K562 (cell line): ENCODE data around the gene GUCA2B. TPM values are rescaled to one million over a fixed set of nuclear protein-coding genes. Genes with fewer than 3 reads are reported as not detected.

Source experiments
- ATAC-seq: fragments of 200-7000 bp; cut with Tn5 transposase; 3 replicates; pipeline ENCODE4 v1.9.1; 2020; ENCODE audit warnings: moderate library complexity
- BruUV-seq: library from RNA; stranded (reverse); fragments of 400-500 nt; replicated peaks from 2 replicates; lab custom pipeline; 2021; lab: Mats Ljungman, UMichigan
- CTCF ChIA-PET: fragments of 300-600 bp; formaldehyde crosslinking; extraction: SDS; loops from one replicate; lab custom pipeline; 2021; ENCODE audit warnings: low intra/inter-chr PET ratio; lab: Yijun Ruan, JAX
- POLR2A ChIA-PET: fragments of 300-600, 350-650 bp; sonication (Branson Sonifier 250); formaldehyde crosslinking; extraction: SDS; loops from one replicate; lab custom pipeline; 2021; ENCODE audit warnings: antibody characterized with exemption, inconsistent platforms; lab: Yijun Ruan, JAX
- DNase-seq, 4 experiments: peaks; one replicate each; pipeline versions ENCODE4 v3.0.0 to v3.0.0-alpha.2; 2011 to 2018; ENCODE audit warnings: low spot score in 3 of 4, mixed read lengths in 3 of 4; ENCODE audit errors: extremely low read depth in 1 of 4
- FAIRE-seq: peaks from 2 replicates; lab custom pipeline; 2011; peaks lifted over from hg19 to GRCh38; lab: Jason Lieb, UNC
- H2AFZ ChIP-seq: 2 replicates; pipeline ENCODE4 v1.6.0; 2011; ENCODE audit warnings: low read depth, low read length, control low read depth, inconsistent platforms
- H3K27ac ChIP-seq: fragments of 200-600 bp; 3 replicates; pipeline ENCODE4 v1.8.0; 2011; ENCODE audit warnings: low read depth, mild to moderate bottlenecking, control low read depth, inconsistent platforms, low read length, moderate library complexity, mixed read lengths; ENCODE audit errors: extremely low read depth
- H3K27me3 ChIP-seq, 2 experiments: fragments of 300-600 bp in 1 of 2; 2 replicates in 1 of 2; 3 replicates in 1 of 2; pipeline versions ENCODE4 v1.6.0 to v1.8.0; 2011; ENCODE audit warnings: inconsistent platforms in 2 of 2, low read length in 2 of 2, mild to moderate bottlenecking in 1 of 2, mixed read lengths in 1 of 2, moderate library complexity in 1 of 2; ENCODE audit not compliant: control insufficient read depth in 2 of 2, insufficient read depth in 2 of 2
- H3K36me3 ChIP-seq: fragments of 300-600 bp; 3 replicates; pipeline ENCODE4 v1.8.0; 2011; ENCODE audit warnings: mild to moderate bottlenecking, low read length, inconsistent platforms; ENCODE audit not compliant: control insufficient read depth, insufficient read depth
- H3K4me1 ChIP-seq, 2 experiments: fragments of 200-600 bp in 1 of 2; replicated peaks in 1 of 2; 2 replicates in 1 of 2; 3 replicates in 1 of 2; pipeline versions ENCODE4 v1.5.1 to v1.8.0; 2011; ENCODE audit warnings: inconsistent platforms in 2 of 2, low read length in 2 of 2, mild to moderate bottlenecking in 1 of 2, mixed read lengths in 1 of 2, moderate library complexity in 1 of 2; ENCODE audit not compliant: control insufficient read depth in 2 of 2, insufficient read depth in 2 of 2
- H3K4me2 ChIP-seq: 2 replicates; pipeline ENCODE4 v1.6.1; 2011; ENCODE audit warnings: low read length, control low read depth, inconsistent platforms, mixed read lengths; ENCODE audit not compliant: insufficient read depth
- H3K4me3 ChIP-seq: fragments of 200-600 bp; sonication (generic), shearing (Covaris generic); 2 replicates; pipeline ENCODE4 v1.5.1; 2016; ENCODE audit warnings: control low read depth, inconsistent platforms
- H3K79me2 ChIP-seq: fragments of 200-600 bp; 3 replicates; pipeline ENCODE4 v1.8.0; 2011; ENCODE audit warnings: low read length, inconsistent platforms; ENCODE audit not compliant: control insufficient read depth, insufficient read depth
- H3K9ac ChIP-seq, 2 experiments: 2 replicates each; pipeline versions ENCODE4 v1.6.0 to v1.6.1; 2011; ENCODE audit warnings: low read depth in 2 of 2, low read length in 2 of 2, control low read depth in 1 of 2, inconsistent platforms in 1 of 2, mild to moderate bottlenecking in 1 of 2, mixed read lengths in 1 of 2; ENCODE audit not compliant: insufficient read depth in 1 of 2
- H3K9me1 ChIP-seq: one replicate; pipeline ENCODE4 v1.6.0; 2011; ENCODE audit warnings: inconsistent platforms, mild to moderate bottlenecking, low read length, moderate library complexity; ENCODE audit not compliant: control insufficient read depth, insufficient read depth
- H3K9me3 ChIP-seq: replicated peaks from 2 replicates; pipeline ENCODE4 v1.5.1; 2011; ENCODE audit warnings: low read depth, low read length, inconsistent platforms; ENCODE audit not compliant: control insufficient read depth, insufficient read depth
- H4K20me1 ChIP-seq: replicated peaks from 2 replicates; pipeline ENCODE4 v1.6.1; 2011; ENCODE audit warnings: low read length, inconsistent platforms, mixed read lengths; ENCODE audit not compliant: control insufficient read depth, insufficient read depth
- ATF2 ChIP-seq: sonication (generic); formaldehyde crosslinking; IDR thresholded peaks from 2 replicates; pipeline ENCODE4 v1.8.1; 2022; ENCODE audit warnings: missing genetic modification reagents
- JUNB ChIP-seq: fragments of 450-650 bp; formaldehyde crosslinking; conservative IDR thresholded peaks from 2 replicates; pipeline ENCODE4 v1.4.0; 2020; ENCODE audit warnings: mild to moderate bottlenecking
- KHSRP ChIP-seq: fragments of 450-650 bp; IDR thresholded peaks from 2 replicates; pipeline ENCODE4 v1.6.1; 2017
- NFYB ChIP-seq: IDR thresholded peaks from 2 replicates; pipeline ENCODE4 v1.6.1; 2011; ENCODE audit warnings: mild to moderate bottlenecking, moderate library complexity; ENCODE audit not compliant: insufficient read length; ENCODE audit errors: extremely low read depth
- PCBP2 ChIP-seq: fragments of 200-400 bp; formaldehyde crosslinking; IDR thresholded peaks from 2 replicates; pipeline ENCODE4 v1.6.1; 2018; ENCODE audit warnings: low read length, low read depth, mild to moderate bottlenecking, moderate library complexity; ENCODE audit not compliant: poor library complexity, severe bottlenecking
- RBM14 ChIP-seq: fragments of 200-400 bp; formaldehyde crosslinking; IDR thresholded peaks from 2 replicates; pipeline ENCODE4 v1.6.1; 2018; ENCODE audit warnings: low read depth, mild to moderate bottlenecking, low read length, moderate library complexity, borderline replicate concordance; ENCODE audit not compliant: insufficient read depth
- RFX7 ChIP-seq: fragments of 250-450 bp; sonication (Bioruptor Pico); IDR thresholded peaks from 2 replicates; pipeline ENCODE4 v1.5.1; 2021; ENCODE audit warnings: mild to moderate bottlenecking
- ZBTB40 ChIP-seq, 2 experiments: fragments of 450-650 bp in 1 of 2; sonication (generic) in 1 of 2; formaldehyde crosslinking in 1 of 2; IDR thresholded peaks; 2 replicates each; pipeline versions ENCODE4 v1.7.1 to v1.9.0; 2016 to 2022; ENCODE audit warnings: inconsistent platforms in 1 of 2, mild to moderate bottlenecking in 1 of 2, missing genetic modification reagents in 1 of 2
- ZKSCAN1 ChIP-seq: fragments of 150-350 bp; IDR thresholded peaks from 2 replicates; pipeline ENCODE4 v1.6.1; 2016; ENCODE audit warnings: low read depth, low read length
- ZNF561 ChIP-seq: fragments of 450-650 bp; formaldehyde crosslinking; conservative IDR thresholded peaks from 2 replicates; pipeline ENCODE4 v1.4.0; 2020; ENCODE audit warnings: mild to moderate bottlenecking, moderate library complexity
- whole genome bisulfite sequencing: fragments of 100-300 bp; shearing (Covaris generic); methylation state at CpG from one replicate; pipeline ENCODE4 v1.1.6; 2016; ENCODE audit warnings: low coverage, mixed read lengths; ENCODE audit not compliant: insufficient coverage; ENCODE audit errors: missing lambda C conversion rate; 5-methylcytosine and 5-hydroxymethylcytosine counted together
- in situ Hi-C: fragments of 300-500 bp; cut with MboI; formaldehyde crosslinking; loops from 4 replicates; pipeline ENCODE4 v1.15.0; 2018; ENCODE audit warnings: inconsistent platforms, mixed read lengths
- intact Hi-C: fragments of 100-400 bp; cut with micrococcal nuclease; formaldehyde crosslinking; loops from 2 replicates; pipeline ENCODE4 v1.14.2; 2022
- polyA plus RNA-seq, 8 experiments: library from polyadenylated mRNA; depleted of rRNA in 4 of 8; stranded (reverse) in 5 of 8; unstranded in 3 of 8; fragments of >200 nt; fragmentation: Nextera tagmentation in 2 of 8; fragmentation: Illumina TruSeq in 1 of 8; extraction: Ambion mirVana in 2 of 8; extraction: Trizol in 1 of 8; gene quantifications; 2 replicates each; pipeline versions ENCODE4 v1.2.1 to v1.2.3, GENCODE V29; 2011 to 2014; ENCODE audit warnings: inconsistent platforms in 1 of 8, missing spikeins in 1 of 8
- total RNA-seq, 7 experiments: library from RNA; depleted of rRNA in 6 of 7; stranded (reverse); fragments of >200 nt in 6 of 7; fragmentation: Illumina TruSeq in 2 of 7; extraction: Trizol in 2 of 7; gene quantifications; 2 replicates each; pipeline versions ENCODE4 v1.2.1 to v1.2.3, GENCODE V29; 2011 to 2021; ENCODE audit warnings: low replicate concordance in 1 of 7

The GUCA2B gene
- total and polyA plus RNA-seq, 9 of the 15 experiments (the other 6 are each of a cell fraction or from before 2014, with no cell fraction given) = not detected

DNA sequence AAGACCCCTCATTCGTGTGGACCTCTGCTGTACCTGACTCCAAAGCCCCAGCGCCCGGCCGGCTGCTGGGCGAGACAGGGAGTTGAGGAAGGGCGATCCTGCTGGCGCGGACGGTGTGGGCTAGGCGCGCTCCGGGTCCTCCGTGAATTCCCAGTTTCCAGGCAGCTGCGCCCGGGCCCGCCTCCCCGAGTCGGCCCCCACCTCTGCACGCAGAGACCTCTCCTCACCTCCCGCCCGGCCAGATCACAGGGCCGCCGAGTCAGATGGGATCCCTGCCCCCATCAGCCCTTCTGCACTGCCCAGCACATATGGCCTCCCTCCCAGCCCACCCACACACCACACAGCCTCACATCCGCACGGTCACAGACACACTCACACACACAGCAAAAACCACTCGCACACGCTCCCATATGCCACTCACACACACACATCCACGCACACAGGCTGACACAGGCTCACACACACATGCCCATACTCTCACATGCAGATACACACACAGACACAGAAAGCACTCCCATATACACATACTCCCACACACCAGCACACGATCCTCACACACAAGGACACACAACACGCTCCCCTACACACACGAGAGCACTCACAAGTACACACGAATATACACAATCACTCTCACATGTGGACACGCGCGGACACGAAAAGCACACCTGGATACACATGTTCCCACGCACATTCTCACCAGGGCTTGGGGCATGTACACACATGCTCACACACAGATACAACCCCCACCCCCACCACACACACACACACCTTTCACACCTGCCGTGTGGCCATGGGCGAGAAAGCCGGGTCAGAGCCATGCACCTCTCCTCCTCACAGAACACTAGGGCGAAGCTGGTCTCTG is 7.2 kb upstream of the GUCA2B start:
- H3K27me3 ChIP-seq = peaks cover 21 to 60% of the 10 kb centered on the region in 2 experiments
- H3K9ac ChIP-seq = no peak overlapping the region
- DNase-seq (no peak), ATAC-seq (no peak), FAIRE-seq (no peak)
- no peak overlapping the region for H3K27ac ChIP-seq
- peaks cover 0 to 4% of the 10 kb centered on the region in 2 experiments; a peak in 1 of 5 replicates for H3K4me1 ChIP-seq
- no peak overlapping the region for H3K4me3 ChIP-seq
- WGBS = 15% methylated on average over 41 of the region's 41 CpGs
- ChIA-PET CTCF (interaction anchor here (0.6 to 1.0 kb wide), 2 partner anchors 27 to 600 kb away, joined by 3 to 5 read pairs; no protein-coding TSS in a partner anchor), POLR2A (no interaction called here)
- H2AFZ ChIP-seq = no peak overlapping the region
- intact Hi-C loops = loop anchor here (5.0 to 10.0 kb wide), 2 partner anchors 431 to 589 kb away; no protein-coding TSS in a partner anchor
- H4K20me1 ChIP-seq = peaks cover 11% of the 10 kb centered on the region
- no peaks in the 10 kb centered on the region for H3K9me3 ChIP-seq
- BruUV-seq = no TSS peak
- H3K4me2 ChIP-seq = no peak overlapping the region
- no peaks in the 10 kb centered on the region for H3K36me3 ChIP-seq
- no peaks in the 10 kb centered on the region for H3K9me1 ChIP-seq
- no peaks in the 10 kb centered on the region for H3K79me2 ChIP-seq
- in situ Hi-C loops = loop anchor here (10.0 to 25.0 kb wide), 2 partner anchors 334 to 571 kb away; no protein-coding TSS in a partner anchor
- TF ChIP-seq KHSRP (no peak), ATF2 (CRISPR knock-in tag) (no peak), ZBTB40 (IDR thresholded peaks at IDR 0.05) (no peak), ZBTB40 (CRISPR knock-in tag; IDR thresholded peaks at IDR 0.05) (no peak), PCBP2 (no peak), NFYB (no peak), RFX7 (no peak), ZKSCAN1 (no peak), ZNF561 (CRISPR knock-in tag) (no peak), JUNB (no peak), RBM14 (no peak)
